HG02623 (cell line): ENCODE data around the gene MIEN1.
"Not testable (repeated sequence)": the region's sequence is repeated elsewhere in the genome, so short reads cannot be mapped to it uniquely, and the experiment has no call there.

Experiments
- ATAC-seq: cut with Tn5 transposase; IDR thresholded peaks from one replicate; pipeline ENCODE4 v1.9.1; 2021; ENCODE audit warnings: moderate library complexity; ENCODE audit not compliant: unreplicated experiment

The MIEN1 gene

GRCh38 chr17:39756380-39757079 is 26.2 kb upstream of the MIEN1 start:
- ATAC-seq: no peak

DNA sequence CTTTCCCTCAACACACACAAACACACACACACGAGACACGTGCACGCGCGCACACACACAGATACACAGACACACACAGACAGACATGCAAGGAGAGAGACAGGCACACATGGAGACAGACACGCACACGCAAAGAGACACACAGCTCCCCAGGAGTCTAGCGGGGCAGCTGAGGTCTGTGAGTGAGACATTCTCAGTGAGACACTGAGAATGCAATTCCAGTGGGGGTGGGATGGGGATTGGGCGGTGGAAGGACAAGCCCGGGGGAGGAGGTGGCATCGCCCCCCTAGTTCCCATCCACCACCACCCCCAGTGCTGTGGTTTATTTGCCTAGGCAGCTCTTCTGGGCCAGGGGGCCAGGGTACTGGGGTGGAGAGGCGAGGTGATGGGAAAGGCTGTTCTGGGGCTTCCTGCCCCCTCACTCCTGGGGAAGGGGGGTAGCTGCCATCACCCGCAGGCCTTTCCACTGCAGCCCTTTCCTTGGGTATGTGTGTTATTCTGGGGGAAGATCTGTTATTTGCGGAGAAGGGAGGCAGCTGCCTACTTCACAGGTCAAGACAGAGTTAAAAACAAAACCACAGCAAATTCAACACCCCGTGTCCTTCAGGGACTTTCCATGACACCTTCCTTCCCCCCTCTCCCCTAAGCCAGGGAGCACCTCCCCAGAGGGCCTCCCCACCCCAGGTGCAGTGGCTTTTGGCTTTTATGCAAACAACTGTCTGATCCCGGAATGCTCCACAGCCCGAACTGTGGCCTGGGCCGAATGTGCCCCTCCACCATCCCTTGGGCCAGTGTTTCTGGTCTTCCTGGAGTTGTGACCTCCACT is 25.4 kb upstream of the MIEN1 start:
- no peak for ATAC-seq

DNA sequence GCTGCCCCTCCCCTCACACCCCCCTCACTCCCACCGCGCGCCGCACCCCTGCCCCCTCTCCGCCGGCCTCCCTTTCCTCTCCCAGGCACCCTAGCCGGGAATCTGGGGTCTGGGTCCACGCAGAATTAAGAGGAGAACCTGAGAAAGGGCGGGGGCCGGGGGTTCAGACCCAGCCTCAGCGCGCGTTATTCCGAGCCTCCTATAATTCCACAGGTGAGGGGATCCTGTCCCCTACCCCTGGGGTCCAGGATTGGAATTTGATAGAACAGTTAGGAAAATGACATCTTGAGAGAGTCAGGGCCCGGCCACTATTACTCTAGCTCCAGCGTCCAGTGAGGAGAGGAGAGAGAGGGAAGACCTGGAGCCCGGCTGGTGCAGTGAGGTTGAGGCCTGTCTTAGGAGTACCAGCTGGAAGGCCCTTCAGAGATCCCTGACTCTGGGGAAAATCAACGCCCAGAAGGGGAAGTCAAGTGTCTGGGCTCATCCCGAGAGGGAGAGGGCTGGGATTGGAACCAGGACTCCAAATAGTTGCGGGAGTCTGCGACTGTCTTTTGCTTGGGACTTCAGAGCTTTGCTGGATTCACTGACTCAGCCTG is 24.7 kb upstream of the MIEN1 start:
- ATAC-seq: no peak

- ATAC-seq: peak; percentile 53
Measured at GRCh38 chr17:39754161-39754957, 24.0 kb upstream of the MIEN1 start.

GRCh38 chr17:39753514-39754160 is 23.3 kb upstream of the MIEN1 start:
- ATAC-seq: peak; percentile 20

DNA sequence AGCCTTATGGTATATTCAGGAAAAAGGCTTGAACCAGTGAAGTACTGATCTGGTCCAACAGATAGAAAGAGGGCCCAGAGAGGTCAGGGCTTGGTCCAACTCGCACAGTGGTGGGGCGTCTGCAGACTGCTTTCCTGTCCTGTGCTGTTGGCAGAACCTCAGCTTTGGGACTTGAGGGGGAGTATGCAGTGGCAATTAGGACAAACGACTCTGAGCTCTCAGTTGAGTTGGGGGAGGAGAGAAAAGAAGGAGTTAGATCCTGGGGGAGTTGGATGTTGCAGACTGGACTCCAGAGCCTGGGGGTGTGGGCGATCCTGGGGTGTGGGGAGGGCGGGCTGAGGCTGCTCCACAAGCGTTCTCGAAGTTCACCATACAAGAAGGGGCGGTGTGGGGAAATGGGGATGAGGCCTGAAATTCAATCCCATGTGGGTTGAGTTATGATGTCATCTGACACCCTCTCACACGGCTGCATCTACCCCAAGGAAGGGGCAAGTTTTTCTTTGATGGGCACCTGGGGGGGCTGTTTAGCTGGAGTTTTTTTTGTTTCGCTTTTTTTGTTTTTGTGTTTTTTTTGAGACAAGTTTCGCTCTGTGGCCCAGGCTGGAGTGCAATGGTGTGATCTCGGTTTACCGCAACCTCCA is 22.0 kb upstream of the MIEN1 start:
- no peak for ATAC-seq

DNA sequence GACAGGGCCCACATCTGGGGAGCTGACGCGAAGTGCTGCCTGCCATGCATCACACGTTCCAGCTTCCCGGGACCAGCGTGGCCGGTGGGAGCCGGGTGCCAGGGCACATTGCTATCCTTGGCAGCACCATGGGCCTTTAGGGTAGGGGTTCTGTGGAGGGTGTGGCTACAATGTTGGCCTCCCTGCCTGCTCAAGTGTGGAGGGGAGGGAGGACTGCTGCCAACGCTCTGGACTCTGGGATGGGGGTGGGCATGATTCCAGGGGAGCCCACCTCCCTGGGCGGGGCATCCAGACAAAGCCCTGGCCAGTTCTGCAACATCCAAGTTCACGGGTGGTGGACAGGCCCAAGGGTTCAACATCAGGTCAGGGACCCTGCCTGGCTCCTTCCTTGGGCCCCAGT is 21.3 kb upstream of the MIEN1 start:
- ATAC-seq: no peak

- no peak for ATAC-seq
Measured at GRCh38 chr17:39751016-39751543, 20.7 kb upstream of the MIEN1 start.

GRCh38 chr17:39750131-39751015 is 20.0 kb upstream of the MIEN1 start:
- ATAC-seq: no peak

GRCh38 chr17:39748444-39749034 is 18.2 kb upstream of the MIEN1 start:
- not testable (repeated sequence) for ATAC-seq

DNA sequence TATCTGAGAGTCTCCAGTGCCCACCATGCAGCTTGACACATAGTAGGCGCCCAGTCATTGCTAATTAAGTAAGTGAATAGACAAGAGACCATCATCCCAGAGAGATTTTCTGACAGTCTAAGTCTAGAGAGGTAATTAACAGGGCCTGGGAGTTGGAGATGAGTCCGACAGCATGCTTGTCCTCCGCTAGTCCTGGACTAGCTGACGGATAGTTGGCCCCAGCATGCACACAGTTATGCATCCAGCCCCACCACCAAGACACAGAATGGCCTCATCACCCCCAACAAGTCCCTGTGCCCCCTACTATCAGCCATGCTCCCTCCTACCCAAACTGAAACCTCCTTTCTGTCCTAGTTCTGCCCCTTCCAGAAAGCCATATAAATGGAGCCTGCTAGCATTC is 17.4 kb upstream of the MIEN1 start:
- ATAC-seq: no peak

DNA sequence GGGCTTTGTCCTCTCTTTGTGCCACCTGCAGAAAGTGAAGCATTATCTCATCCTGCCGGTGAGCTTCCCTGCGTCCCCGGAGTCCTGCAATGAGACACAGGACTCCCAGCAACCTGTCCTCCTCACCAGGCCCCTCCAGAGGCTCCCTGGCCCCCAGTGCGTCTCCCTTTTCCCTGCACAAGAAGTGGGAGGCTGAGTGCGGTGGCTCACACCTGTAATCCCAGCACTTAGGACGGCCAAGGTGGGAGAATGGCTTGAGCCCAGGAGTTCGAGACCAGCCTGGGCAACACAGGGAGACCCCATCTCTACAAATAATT is 15.8 kb upstream of the MIEN1 start:
- no peak for ATAC-seq

DNA sequence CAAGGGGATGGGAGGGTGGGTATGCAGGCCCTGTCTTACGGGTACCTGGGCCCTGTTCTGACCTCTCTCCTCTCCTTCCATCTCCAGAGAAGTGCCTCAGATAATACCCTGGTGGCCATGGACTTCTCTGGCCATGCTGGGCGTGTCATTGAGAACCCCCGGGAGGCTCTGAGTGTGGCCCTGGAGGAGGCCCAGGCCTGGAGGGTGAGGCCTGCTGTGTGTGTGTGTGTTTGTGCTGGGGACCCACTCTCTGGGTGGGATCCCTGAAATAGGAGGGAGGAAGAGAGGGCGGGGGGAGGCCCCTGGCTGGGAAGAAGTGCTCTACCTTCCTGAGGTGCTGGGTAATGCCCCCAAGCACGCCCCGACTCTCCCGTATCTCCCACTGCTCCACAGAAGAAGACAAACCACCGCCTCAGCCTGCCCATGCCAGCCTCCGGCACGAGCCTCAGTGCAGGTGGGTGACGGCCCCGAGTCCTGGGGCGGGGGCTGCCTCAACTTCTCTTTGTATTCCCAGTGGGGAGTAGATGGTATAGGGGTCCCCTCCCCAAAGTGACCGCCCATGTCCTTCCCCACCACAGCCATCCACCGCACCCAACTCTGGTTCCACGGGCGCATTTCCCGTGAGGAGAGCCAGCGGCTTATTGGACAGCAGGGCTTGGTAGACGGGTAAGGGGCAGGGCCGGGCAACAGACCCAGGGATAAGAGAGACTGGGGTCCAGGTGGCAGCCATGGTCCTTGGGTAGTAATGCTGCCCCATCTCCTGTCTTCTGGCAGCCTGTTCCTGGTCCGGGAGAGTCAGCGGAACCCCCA is 15.2 kb upstream of the MIEN1 start:
- ATAC-seq: no peak

- no peak for ATAC-seq
Measured at GRCh38 chr17:39744836-39745215, 14.5 kb upstream of the MIEN1 start.

DNA sequence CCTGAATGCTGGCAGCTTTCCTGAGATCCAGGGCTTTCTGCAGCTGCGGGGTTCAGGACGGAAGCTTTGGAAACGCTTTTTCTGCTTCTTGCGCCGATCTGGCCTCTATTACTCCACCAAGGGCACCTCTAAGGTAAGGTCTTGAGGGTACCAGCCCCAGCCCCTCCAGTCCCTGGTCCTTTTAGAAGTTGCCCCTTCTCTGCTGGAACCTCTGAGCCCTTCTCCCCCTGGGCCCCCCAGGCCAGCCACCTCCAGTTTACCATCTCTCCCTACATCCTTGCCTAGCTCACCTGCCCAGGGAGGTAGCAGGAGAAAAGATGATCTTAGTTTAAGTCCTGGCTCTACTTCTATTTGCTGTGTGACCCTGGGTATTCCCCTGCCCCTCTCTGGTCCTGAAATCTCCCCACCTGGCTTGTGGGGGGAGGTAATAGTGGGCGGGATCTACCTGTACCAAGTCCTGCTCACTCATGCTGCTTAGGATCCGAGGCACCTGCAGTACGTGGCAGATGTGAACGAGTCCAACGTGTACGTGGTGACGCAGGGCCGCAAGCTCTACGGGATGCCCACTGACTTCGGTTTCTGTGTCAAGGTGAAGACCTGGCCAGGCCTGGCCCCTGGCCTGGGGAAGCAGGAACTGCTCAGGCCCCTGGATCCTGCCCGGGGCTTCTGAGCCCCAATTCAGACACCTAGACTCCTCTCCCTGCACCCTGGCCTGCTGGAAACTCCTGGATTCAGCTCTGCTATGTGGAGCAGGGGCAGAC is 13.9 kb upstream of the MIEN1 start:
- ATAC-seq: no peak

DNA sequence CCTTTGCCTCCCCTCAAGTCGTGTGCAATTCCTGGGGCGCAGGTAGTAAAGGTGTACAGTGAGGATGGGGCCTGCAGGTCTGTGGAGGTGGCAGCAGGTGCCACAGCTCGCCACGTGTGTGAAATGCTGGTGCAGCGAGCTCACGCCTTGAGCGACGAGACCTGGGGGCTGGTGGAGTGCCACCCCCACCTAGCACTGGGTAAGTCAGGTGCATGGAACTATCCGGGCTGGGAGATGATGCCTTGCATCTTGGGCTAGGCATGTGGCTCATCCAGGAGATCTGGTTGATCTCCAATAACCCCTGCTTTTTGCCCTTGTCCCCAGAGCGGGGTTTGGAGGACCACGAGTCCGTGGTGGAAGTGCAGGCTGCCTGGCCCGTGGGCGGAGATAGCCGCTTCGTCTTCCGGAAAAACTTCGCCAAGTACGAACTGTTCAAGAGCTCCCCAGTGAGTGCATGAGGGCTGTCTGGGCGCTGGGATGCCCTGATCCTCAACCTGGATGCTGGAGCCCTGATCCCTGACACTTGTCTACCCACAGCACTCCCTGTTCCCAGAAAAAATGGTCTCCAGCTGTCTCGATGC is 12.6 kb upstream of the MIEN1 start:
- no peak for ATAC-seq
